CD14-positive monocyte (primary cell): ENCODE measurements around the gene KCNH1. TPM values are rescaled to one million over a fixed set of nuclear protein-coding genes. Genes with fewer than 3 reads are reported as not detected.

Experiments
- DNase-seq, 3 donors: peaks; one replicate each; pipeline ENCODE4 v3.0.0-alpha.2; 2011 to 2022
- H2AFZ ChIP-seq: 2 replicates; pipeline ENCODE4 v1.6.0; 2012; ENCODE audit warnings: mild to moderate bottlenecking, low read depth, low read length, inconsistent platforms; ENCODE audit not compliant: insufficient read depth, poor library complexity, severe bottlenecking
- H3K27ac ChIP-seq, 2 donors: 1 replicate in 1 of 2; 2 replicates in 1 of 2; pipeline ENCODE4 v1.5.1; 2012 to 2013; ENCODE audit warnings: low read length in 2 of 2, control low read depth in 1 of 2, inconsistent platforms in 1 of 2, low read depth in 1 of 2, mild to moderate bottlenecking in 1 of 2
- H3K27me3 ChIP-seq, 2 donors: one replicate each; pipeline versions ENCODE4 v1.6.0 to v1.6.1; 2011 to 2013; ENCODE audit warnings: low read length in 2 of 2; ENCODE audit not compliant: control insufficient read depth in 2 of 2, insufficient read depth in 2 of 2
- H3K36me3 ChIP-seq, 2 donors: replicated peaks in 1 of 2; 1 replicate in 1 of 2; 2 replicates in 1 of 2; pipeline versions ENCODE4 v1.5.1 to v1.6.1; 2012 to 2013; ENCODE audit warnings: low read length in 2 of 2, control low read depth in 1 of 2, inconsistent platforms in 1 of 2, mild to moderate bottlenecking in 1 of 2; ENCODE audit not compliant: insufficient read depth in 2 of 2, control insufficient read depth in 1 of 2
- H3K4me1 ChIP-seq, 2 donors: 1 replicate in 1 of 2; 2 replicates in 1 of 2; pipeline versions ENCODE4 v1.5.1 to v1.6.1; 2012 to 2013; ENCODE audit warnings: low read length in 2 of 2, control low read depth in 1 of 2, inconsistent platforms in 1 of 2, mild to moderate bottlenecking in 1 of 2, moderate library complexity in 1 of 2; ENCODE audit not compliant: insufficient read depth in 2 of 2, control insufficient read depth in 1 of 2
- H3K4me2 ChIP-seq: replicated peaks from 2 replicates; pipeline ENCODE3; 2012; ENCODE audit warnings: low read length, moderate library complexity, mild to moderate bottlenecking; ENCODE audit not compliant: poor library complexity, severe bottlenecking; ENCODE audit errors: extremely low read depth
- H3K4me3 ChIP-seq, 3 experiments: fragments of 200-600 bp in 1 of 3; sonication (generic) in 1 of 3; replicated peaks in 1 of 3; 1 replicate in 2 of 3; 2 replicates in 1 of 3; pipeline ENCODE4 v1.5.1; 2011 to 2013; ENCODE audit warnings: low read length in 3 of 3, mild to moderate bottlenecking in 3 of 3, control low read depth in 2 of 3, low read depth in 2 of 3, inconsistent platforms in 1 of 3, moderate library complexity in 1 of 3
- H3K79me2 ChIP-seq: 2 replicates; pipeline ENCODE4 v1.6.0; 2012; ENCODE audit warnings: mild to moderate bottlenecking, control low read depth, inconsistent platforms, low read length, moderate library complexity; ENCODE audit not compliant: insufficient read depth
- H3K9ac ChIP-seq: 2 replicates; pipeline ENCODE4 v1.6.0; 2017; ENCODE audit warnings: low read length, mild to moderate bottlenecking; ENCODE audit not compliant: insufficient read depth, poor library complexity, severe bottlenecking
- H3K9me3 ChIP-seq, 2 donors: replicated peaks in 1 of 2; 1 replicate in 1 of 2; 2 replicates in 1 of 2; pipeline versions ENCODE4 v1.5.1 to v1.6.1; 2012 to 2013; ENCODE audit warnings: low read length in 2 of 2, control low read depth in 1 of 2; ENCODE audit not compliant: control insufficient read depth in 1 of 2, insufficient read depth in 1 of 2
- H4K20me1 ChIP-seq: 2 replicates; pipeline ENCODE4 v1.6.0; 2012; ENCODE audit warnings: mild to moderate bottlenecking, low read length, control low read depth, moderate library complexity; ENCODE audit not compliant: insufficient read depth
- H3K27ac Mint-ChIP-seq, 7 donors: one replicate each; pipeline ENCODE4 v1.8.0; 2020; ENCODE audit warnings: mild to moderate bottlenecking in 7 of 7, mixed read lengths in 7 of 7, moderate library complexity in 6 of 7, inconsistent platforms in 2 of 7
- H3K27me3 Mint-ChIP-seq, 3 donors: one replicate each; pipeline ENCODE4 v1.8.0; 2021 to 2022; ENCODE audit warnings: low read depth in 3 of 3, mild to moderate bottlenecking in 3 of 3, mixed read lengths in 3 of 3, moderate library complexity in 3 of 3, inconsistent platforms in 1 of 3
- H3K36me3 Mint-ChIP-seq, 2 donors: one replicate each; pipeline ENCODE4 v1.8.0; 2020; ENCODE audit warnings: mixed read lengths in 2 of 2, inconsistent platforms in 1 of 2, mild to moderate bottlenecking in 1 of 2
- H3K4me1 Mint-ChIP-seq: one replicate; pipeline ENCODE4 v1.8.0; 2020; ENCODE audit warnings: mild to moderate bottlenecking, mixed read lengths
- H3K4me3 Mint-ChIP-seq, 2 donors: one replicate each; pipeline ENCODE4 v1.8.0; 2020; ENCODE audit warnings: mild to moderate bottlenecking in 2 of 2, mixed read lengths in 2 of 2, moderate library complexity in 1 of 2
- H3K9me3 Mint-ChIP-seq, 7 donors: one replicate each; pipeline ENCODE4 v1.8.0; 2020 to 2022; ENCODE audit warnings: mixed read lengths in 7 of 7, mild to moderate bottlenecking in 6 of 7, moderate library complexity in 6 of 7, inconsistent platforms in 2 of 7
- WGBS: methylation state at CpG from one replicate; pipeline ENCODE4 v1.1.5; 2013; ENCODE audit warnings: missing lambda C conversion rate; ENCODE audit not compliant: insufficient coverage; 5-methylcytosine and 5-hydroxymethylcytosine counted together
- intact Hi-C, 2 donors: fragments of 100-400 bp; cut with micrococcal nuclease; formaldehyde crosslinking; loops; one replicate each; pipeline versions ENCODE4 v1.15.0 to v1.15.1; 2023
- polyA plus RNA-seq, 3 donors: library from polyadenylated mRNA; depleted of rRNA in 1 of 3; unstranded in 2 of 3; stranded (reverse) in 1 of 3; fragments of 300-500 nt in 2 of 3; fragments of >200 nt in 1 of 3; fragmentation: Illumina TruSeq in 2 of 3; gene quantifications; 1 replicate in 2 of 3; 2 replicates in 1 of 3; pipeline ENCODE4 v1.2.3, GENCODE V29; 2012 to 2021
- TF ChIP-seq, protein P1 (sequence below): fragments of 200-600 bp; IDR thresholded peaks from one replicate; pipeline ENCODE4 v1.8.0; 2022; ENCODE audit warnings: antibody characterized with exemption, mild to moderate bottlenecking

KCNH1 gene
- polyA plus RNA-seq, 3 donors = not detected

- intact Hi-C loops = no loop called here
- H3K4me1 Mint-ChIP-seq = no peaks in the 10 kb centered on the region
- H3K36me3 Mint-ChIP-seq = no peaks in the 10 kb centered on the region
- Histone ChIP-seq H3K79me2 (no peaks in the 10 kb centered on the region), H3K4me3 (no peak overlapping the region), H2AFZ (no peak overlapping the region), H3K27ac (no peak overlapping the region), H3K4me1 (no peaks in the 10 kb centered on the region), H3K9ac (no peak overlapping the region), H3K4me2 (no peak overlapping the region), H3K27me3 (no peaks in the 10 kb centered on the region), H3K36me3 (no peaks in the 10 kb centered on the region), H4K20me1 (no peaks in the 10 kb centered on the region), H3K9me3 (no peaks in the 10 kb centered on the region)
- H3K27ac Mint-ChIP-seq = no peak overlapping the region
- TF ChIP-seq, protein P1, sequence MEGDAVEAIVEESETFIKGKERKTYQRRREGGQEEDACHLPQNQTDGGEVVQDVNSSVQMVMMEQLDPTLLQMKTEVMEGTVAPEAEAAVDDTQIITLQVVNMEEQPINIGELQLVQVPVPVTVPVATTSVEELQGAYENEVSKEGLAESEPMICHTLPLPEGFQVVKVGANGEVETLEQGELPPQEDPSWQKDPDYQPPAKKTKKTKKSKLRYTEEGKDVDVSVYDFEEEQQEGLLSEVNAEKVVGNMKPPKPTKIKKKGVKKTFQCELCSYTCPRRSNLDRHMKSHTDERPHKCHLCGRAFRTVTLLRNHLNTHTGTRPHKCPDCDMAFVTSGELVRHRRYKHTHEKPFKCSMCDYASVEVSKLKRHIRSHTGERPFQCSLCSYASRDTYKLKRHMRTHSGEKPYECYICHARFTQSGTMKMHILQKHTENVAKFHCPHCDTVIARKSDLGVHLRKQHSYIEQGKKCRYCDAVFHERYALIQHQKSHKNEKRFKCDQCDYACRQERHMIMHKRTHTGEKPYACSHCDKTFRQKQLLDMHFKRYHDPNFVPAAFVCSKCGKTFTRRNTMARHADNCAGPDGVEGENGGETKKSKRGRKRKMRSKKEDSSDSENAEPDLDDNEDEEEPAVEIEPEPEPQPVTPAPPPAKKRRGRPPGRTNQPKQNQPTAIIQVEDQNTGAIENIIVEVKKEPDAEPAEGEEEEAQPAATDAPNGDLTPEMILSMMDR = no peak
- peaks cover 0 to 1% (median 0%) of the 10 kb centered on the region in 3 donors for H3K27me3 Mint-ChIP-seq
- no peak for DNase-seq
- no CpG with 5 or more reads among the region's 3 CpGs for WGBS
- H3K9me3 Mint-ChIP-seq = peaks cover 0 to 18% (median 4%) of the 10 kb centered on the region in 7 donors
- no peak overlapping the region for H3K4me3 Mint-ChIP-seq
Observed at GRCh38 chr1:210848474-210848873, 285.5 kb downstream of the KCNH1 start.

- H3K9me3 ChIP-seq = no peaks in the 10 kb centered on the region
- no peak for DNase-seq
- H3K36me3 ChIP-seq = no peaks in the 10 kb centered on the region
- peaks cover 0 to 1% (median 0%) of the 10 kb centered on the region in 3 donors for H3K27me3 Mint-ChIP-seq
- TF ChIP-seq, protein P1 = no peak
- no peaks in the 10 kb centered on the region for H3K4me1 Mint-ChIP-seq
- no peak overlapping the region for H3K4me3 ChIP-seq
- intact Hi-C loops = no loop called here
- H3K4me1 ChIP-seq = no peaks in the 10 kb centered on the region
- H3K27ac ChIP-seq = no peak overlapping the region
- no peak overlapping the region for H2AFZ ChIP-seq
- no peak overlapping the region for H3K4me3 Mint-ChIP-seq
- H3K9ac ChIP-seq = no peak overlapping the region
- no peak overlapping the region for H3K27ac Mint-ChIP-seq
- no CpG with 5 or more reads among the region's 5 CpGs for WGBS
- H4K20me1 ChIP-seq = no peaks in the 10 kb centered on the region
- H3K79me2 ChIP-seq = no peaks in the 10 kb centered on the region
- no peak overlapping the region for H3K4me2 ChIP-seq
- H3K9me3 Mint-ChIP-seq = peaks cover 0 to 20% (median 5%) of the 10 kb centered on the region in 7 donors
- H3K27me3 ChIP-seq = no peaks in the 10 kb centered on the region
- no peaks in the 10 kb centered on the region for H3K36me3 Mint-ChIP-seq
Observed at GRCh38 chr1:210841926-210842625, 291.9 kb downstream of the KCNH1 start.
